ENCODE results near the gene CFAP45.

CFAP45 gene

GRCh38 chr1:159943908-159944622, 44.1 kb upstream of the CFAP45 start:
- H3K4me3 ChIP-seq (ENCODE audit: low read length): no peak overlapping the region
- no peaks in the 10 kb centered on the region for H4K20me1 ChIP-seq (ENCODE audit: control insufficient read depth, insufficient read depth, low read depth, low read length)
- H3K79me2 ChIP-seq (ENCODE audit: control insufficient read depth, low read length): no peaks in the 10 kb centered on the region
- H3F3A ChIP-seq (ENCODE audit: control insufficient read depth, insufficient read depth): no peaks in the 10 kb centered on the region
- peaks cover 48% of the 10 kb centered on the region for H3K4me1 ChIP-seq (ENCODE audit: control insufficient read depth, low read length)
- no peaks in the 10 kb centered on the region for H3K9me3 ChIP-seq (ENCODE audit: control insufficient read depth, insufficient read depth, low read length)
- TF ChIP-seq EZH2phosphoT487 (IDR thresholded peaks at IDR 0.05; ENCODE audit: borderline replicate concordance, low read length): no peak
- TF ChIP-seq, protein P1, sequence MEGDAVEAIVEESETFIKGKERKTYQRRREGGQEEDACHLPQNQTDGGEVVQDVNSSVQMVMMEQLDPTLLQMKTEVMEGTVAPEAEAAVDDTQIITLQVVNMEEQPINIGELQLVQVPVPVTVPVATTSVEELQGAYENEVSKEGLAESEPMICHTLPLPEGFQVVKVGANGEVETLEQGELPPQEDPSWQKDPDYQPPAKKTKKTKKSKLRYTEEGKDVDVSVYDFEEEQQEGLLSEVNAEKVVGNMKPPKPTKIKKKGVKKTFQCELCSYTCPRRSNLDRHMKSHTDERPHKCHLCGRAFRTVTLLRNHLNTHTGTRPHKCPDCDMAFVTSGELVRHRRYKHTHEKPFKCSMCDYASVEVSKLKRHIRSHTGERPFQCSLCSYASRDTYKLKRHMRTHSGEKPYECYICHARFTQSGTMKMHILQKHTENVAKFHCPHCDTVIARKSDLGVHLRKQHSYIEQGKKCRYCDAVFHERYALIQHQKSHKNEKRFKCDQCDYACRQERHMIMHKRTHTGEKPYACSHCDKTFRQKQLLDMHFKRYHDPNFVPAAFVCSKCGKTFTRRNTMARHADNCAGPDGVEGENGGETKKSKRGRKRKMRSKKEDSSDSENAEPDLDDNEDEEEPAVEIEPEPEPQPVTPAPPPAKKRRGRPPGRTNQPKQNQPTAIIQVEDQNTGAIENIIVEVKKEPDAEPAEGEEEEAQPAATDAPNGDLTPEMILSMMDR (IDR thresholded peaks at IDR 0.05; ENCODE audit: low read depth, low read length, poor library complexity, severe bottlenecking): no peak
- no peaks in the 10 kb centered on the region for H3K9me2 ChIP-seq (replicated peaks; ENCODE audit: control insufficient read depth, low read length)
- no peak overlapping the region for H3K27ac ChIP-seq (ENCODE audit: low read depth, low read length)
- no peaks in the 10 kb centered on the region for H3K36me3 ChIP-seq (ENCODE audit: control insufficient read depth, low read length)
- H3K4me2 ChIP-seq (ENCODE audit: low read length): no peak overlapping the region
- H3K27me3 ChIP-seq (ENCODE audit: control insufficient read depth, low read length): peaks cover 25% of the 10 kb centered on the region

- Histone ChIP-seq H3K36me3 (ENCODE audit: control insufficient read depth, low read length) (no peaks in the 10 kb centered on the region), H3K27ac (ENCODE audit: low read depth, low read length) (no peak overlapping the region), H3K79me2 (ENCODE audit: control insufficient read depth, low read length) (no peaks in the 10 kb centered on the region), H3K9me2 (replicated peaks; ENCODE audit: control insufficient read depth, low read length) (no peaks in the 10 kb centered on the region), H4K20me1 (ENCODE audit: control insufficient read depth, insufficient read depth, low read depth, low read length) (no peaks in the 10 kb centered on the region), H3F3A (ENCODE audit: control insufficient read depth, insufficient read depth) (no peaks in the 10 kb centered on the region), H3K4me2 (ENCODE audit: low read length) (no peak overlapping the region), H3K27me3 (ENCODE audit: control insufficient read depth, low read length) (peaks cover 25% of the 10 kb centered on the region), H3K4me3 (ENCODE audit: low read length) (no peak overlapping the region), H3K9me3 (ENCODE audit: control insufficient read depth, insufficient read depth, low read length) (no peaks in the 10 kb centered on the region), H3K4me1 (ENCODE audit: control insufficient read depth, low read length) (peaks cover 56% of the 10 kb centered on the region)
- TF ChIP-seq, protein P1 (IDR thresholded peaks at IDR 0.05; ENCODE audit: low read depth, low read length, poor library complexity, severe bottlenecking): no peak
- TF ChIP-seq EZH2phosphoT487 (IDR thresholded peaks at IDR 0.05; ENCODE audit: borderline replicate concordance, low read length): no peak
Observed at GRCh38 chr1:159943278-159943640, 43.3 kb upstream of the CFAP45 start.

DNA sequence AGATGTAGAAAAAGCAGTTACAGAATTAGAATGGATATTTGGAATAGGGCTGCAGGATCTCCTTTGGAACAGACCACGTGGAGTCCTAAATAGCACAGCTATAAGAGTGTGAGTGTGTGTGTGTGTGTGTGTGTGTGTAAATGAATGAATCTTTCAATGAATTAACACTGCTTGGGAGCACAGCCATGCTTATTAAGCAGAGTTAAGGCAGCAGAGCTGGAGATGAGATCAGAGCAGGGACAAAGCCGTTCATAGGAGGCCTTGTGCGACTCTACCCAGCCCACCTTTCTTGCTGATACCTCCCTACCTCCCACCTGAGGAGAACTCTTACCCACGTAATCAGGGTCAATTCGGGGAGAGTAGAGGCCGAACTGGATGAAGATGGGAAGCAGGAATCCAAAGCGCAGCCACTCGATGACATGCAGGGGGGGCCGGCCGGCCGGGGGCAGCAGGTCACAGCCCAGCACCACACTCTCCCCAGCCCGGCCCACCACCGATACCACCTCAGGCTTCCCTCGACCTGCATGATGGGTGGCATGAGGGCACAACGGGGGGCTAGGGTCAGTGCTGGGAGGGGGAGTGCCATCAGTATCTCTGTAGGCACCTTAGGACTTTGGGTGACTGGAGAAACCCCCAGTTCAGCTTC, 42.8 kb upstream of the CFAP45 start:
- Histone ChIP-seq H3K79me2 (ENCODE audit: control insufficient read depth, low read length) (no peaks in the 10 kb centered on the region), H3K4me2 (ENCODE audit: low read length) (no peak overlapping the region), H3K9me3 (ENCODE audit: control insufficient read depth, insufficient read depth, low read length) (no peaks in the 10 kb centered on the region), H3K4me1 (ENCODE audit: control insufficient read depth, low read length) (peaks cover 61% of the 10 kb centered on the region), H4K20me1 (ENCODE audit: control insufficient read depth, insufficient read depth, low read depth, low read length) (no peaks in the 10 kb centered on the region), H3K27me3 (ENCODE audit: control insufficient read depth, low read length) (peaks cover 25% of the 10 kb centered on the region), H3K27ac (ENCODE audit: low read depth, low read length) (no peak overlapping the region), H3F3A (ENCODE audit: control insufficient read depth, insufficient read depth) (no peaks in the 10 kb centered on the region), H3K4me3 (ENCODE audit: low read length) (no peak overlapping the region), H3K36me3 (ENCODE audit: control insufficient read depth, low read length) (no peaks in the 10 kb centered on the region), H3K9me2 (replicated peaks; ENCODE audit: control insufficient read depth, low read length) (no peaks in the 10 kb centered on the region)
- no peak for TF ChIP-seq EZH2phosphoT487 (IDR thresholded peaks at IDR 0.05; ENCODE audit: borderline replicate concordance, low read length)
- TF ChIP-seq, protein P1 (IDR thresholded peaks at IDR 0.05; ENCODE audit: low read depth, low read length, poor library complexity, severe bottlenecking): no peak

Measured in DOHH2 (cell line).